Measurements from ENCODE around the gene MLC1.

The MLC1 gene

DNA sequence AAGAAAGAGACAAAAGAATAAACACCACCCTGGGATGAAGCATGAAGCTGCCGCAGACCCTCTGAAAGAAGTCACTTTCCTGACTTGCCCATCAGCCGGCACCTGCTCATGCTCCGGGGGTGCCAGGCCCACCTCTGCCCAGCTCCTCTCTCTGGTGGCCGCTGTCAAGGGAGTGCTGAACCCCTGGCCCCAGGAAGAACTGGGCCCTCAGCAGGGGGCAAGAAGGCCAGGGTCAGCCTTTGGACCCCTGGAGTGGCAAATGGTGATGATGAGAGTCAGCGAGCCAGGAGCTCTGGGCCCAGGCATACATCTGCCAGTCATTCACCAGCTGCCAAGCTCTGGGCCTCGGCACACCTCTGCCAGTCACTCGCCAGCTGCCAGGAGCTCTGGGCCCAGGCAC is 44.5 kb downstream of the MLC1 start:
- in situ Hi-C loops (cut with HindIII; ENCODE audit: low sequenced_read_pairs), result no loop called here
- H3K4me3 ChIP-seq (ENCODE audit: low read depth, low read length), result no peak overlapping the region
- TF ChIP-seq, protein P1, sequence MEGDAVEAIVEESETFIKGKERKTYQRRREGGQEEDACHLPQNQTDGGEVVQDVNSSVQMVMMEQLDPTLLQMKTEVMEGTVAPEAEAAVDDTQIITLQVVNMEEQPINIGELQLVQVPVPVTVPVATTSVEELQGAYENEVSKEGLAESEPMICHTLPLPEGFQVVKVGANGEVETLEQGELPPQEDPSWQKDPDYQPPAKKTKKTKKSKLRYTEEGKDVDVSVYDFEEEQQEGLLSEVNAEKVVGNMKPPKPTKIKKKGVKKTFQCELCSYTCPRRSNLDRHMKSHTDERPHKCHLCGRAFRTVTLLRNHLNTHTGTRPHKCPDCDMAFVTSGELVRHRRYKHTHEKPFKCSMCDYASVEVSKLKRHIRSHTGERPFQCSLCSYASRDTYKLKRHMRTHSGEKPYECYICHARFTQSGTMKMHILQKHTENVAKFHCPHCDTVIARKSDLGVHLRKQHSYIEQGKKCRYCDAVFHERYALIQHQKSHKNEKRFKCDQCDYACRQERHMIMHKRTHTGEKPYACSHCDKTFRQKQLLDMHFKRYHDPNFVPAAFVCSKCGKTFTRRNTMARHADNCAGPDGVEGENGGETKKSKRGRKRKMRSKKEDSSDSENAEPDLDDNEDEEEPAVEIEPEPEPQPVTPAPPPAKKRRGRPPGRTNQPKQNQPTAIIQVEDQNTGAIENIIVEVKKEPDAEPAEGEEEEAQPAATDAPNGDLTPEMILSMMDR (IDR thresholded peaks at IDR 0.05; ENCODE audit: low read depth, low read length), result no peak
- DNase-seq (ENCODE audit: low read depth, low spot score), result no peak

DNA sequence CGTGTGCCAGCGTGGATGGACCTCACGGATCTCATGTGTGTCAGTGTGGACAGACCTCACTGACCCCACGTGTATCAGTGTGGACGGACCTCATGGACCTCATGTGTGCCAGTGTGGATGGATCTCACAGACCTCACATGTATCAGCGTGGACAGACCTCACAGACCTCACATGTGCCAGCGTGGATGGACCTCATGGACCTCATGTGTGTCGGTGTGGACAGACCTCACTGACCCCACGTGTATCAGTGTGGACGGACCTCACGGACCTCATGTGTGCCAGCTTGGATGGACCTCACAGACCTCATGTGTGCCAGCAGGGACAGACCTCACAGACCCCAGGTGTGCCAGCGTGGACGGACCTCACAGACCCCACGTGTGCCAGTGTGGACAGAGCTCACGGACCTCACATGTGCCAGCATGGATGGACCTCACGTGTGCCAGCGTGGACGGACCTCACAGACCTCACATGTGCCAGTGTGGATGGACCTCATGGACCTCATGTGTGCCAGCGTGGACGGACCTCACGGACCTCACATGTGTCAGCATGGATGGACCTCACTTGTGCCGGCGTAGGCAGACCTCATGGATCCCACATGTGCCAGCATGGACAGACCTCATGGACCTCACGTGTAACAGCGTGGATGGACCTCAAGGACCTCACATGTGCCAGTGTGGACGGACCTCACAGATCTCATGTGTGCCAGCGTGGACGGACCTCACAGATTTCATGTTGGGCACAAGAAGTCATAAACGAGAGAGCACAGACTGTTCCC is 45.4 kb downstream of the MLC1 start:
- no peak for DNase-seq (ENCODE audit: low read depth, low spot score)
- in situ Hi-C loops (cut with HindIII; ENCODE audit: low sequenced_read_pairs), result no loop called here
- TF ChIP-seq, protein P1 (IDR thresholded peaks at IDR 0.05; ENCODE audit: low read depth, low read length), result no peak
- no peak overlapping the region for H3K4me3 ChIP-seq (ENCODE audit: low read depth, low read length)

DNA sequence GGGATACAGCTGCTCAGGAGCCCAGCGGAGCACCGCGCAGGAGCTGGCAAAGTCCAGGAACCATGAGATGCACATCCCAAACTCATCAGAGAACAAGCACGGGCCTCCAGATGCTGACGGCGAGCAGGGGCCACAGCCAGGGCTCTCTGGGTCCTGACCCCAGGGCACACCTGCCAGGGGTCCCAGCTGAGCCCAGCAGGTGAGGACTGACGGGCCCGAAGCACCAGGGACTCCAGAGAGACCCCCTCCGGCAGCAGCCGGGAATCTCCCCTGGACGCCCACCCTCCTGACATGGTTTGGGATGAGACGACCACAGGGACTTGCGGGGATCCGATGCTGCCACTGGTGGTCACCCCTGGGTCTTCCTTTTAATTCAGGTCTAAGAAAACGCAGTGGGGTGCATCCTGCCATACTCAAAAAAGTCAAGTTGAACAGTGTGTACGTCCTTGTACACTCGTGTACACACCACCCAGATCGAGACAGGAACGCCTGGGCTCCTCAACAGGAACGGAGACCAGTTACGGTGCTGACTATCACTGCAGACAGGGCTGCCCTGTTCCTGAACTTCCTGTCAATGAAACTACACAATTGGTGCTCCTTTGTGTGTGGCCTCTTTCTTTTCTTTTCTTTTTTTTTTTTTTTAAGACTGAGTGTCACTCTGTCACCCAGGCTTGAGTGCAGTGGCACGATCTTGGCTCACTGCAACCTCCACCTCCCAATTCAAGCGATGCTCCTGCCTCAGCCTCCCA is 49.1 kb downstream of the MLC1 start:
- in situ Hi-C loops (cut with HindIII; ENCODE audit: low sequenced_read_pairs), result no loop called here
- H3K4me3 ChIP-seq (ENCODE audit: low read depth, low read length), result no peak overlapping the region
- TF ChIP-seq, protein P1 (IDR thresholded peaks at IDR 0.05; ENCODE audit: low read depth, low read length), result no peak
- no peak for DNase-seq (ENCODE audit: low read depth, low spot score)

DNA sequence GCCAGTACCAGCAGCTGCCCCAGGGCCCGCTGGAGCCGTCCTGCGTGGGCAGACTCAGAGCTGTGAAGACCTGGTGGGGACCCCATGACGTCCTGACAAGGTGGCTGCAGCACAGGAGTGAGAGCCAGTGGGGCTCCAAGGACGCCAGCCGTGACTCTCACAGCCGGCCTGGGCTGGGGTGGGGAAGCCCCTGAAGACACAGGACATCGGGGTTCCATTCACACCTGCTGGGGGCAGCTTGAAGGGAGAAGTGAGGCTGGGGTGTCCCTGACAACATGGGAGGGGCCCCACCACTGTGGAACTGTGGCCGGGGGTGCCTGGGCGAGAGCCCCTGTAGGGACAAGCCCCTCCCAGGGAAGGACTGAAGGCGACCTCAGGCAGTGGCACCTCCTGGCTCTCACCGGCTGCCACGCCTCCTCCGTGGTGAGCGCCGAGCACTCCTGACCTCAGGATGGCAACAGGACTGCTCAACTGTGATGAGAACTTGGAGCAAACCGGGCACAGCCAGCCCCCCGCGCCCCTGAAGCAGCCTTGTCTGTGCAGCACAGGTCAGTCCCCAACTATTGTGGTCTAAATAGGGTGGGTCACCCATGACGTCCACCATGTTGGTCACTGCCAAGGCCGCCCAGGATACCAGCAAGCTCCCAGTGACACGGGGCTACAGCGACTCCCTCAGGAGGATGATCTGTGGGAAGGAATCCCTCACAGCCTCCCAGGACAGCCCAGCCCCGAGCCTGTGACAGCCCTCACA is 49.9 kb downstream of the MLC1 start:
- no peak for DNase-seq (ENCODE audit: low read depth, low spot score)
- TF ChIP-seq, protein P1 (IDR thresholded peaks at IDR 0.05; ENCODE audit: low read depth, low read length), result no peak
- in situ Hi-C loops (cut with HindIII; ENCODE audit: low sequenced_read_pairs), result no loop called here
- H3K4me3 ChIP-seq (ENCODE audit: low read depth, low read length), result no peak overlapping the region

DNA sequence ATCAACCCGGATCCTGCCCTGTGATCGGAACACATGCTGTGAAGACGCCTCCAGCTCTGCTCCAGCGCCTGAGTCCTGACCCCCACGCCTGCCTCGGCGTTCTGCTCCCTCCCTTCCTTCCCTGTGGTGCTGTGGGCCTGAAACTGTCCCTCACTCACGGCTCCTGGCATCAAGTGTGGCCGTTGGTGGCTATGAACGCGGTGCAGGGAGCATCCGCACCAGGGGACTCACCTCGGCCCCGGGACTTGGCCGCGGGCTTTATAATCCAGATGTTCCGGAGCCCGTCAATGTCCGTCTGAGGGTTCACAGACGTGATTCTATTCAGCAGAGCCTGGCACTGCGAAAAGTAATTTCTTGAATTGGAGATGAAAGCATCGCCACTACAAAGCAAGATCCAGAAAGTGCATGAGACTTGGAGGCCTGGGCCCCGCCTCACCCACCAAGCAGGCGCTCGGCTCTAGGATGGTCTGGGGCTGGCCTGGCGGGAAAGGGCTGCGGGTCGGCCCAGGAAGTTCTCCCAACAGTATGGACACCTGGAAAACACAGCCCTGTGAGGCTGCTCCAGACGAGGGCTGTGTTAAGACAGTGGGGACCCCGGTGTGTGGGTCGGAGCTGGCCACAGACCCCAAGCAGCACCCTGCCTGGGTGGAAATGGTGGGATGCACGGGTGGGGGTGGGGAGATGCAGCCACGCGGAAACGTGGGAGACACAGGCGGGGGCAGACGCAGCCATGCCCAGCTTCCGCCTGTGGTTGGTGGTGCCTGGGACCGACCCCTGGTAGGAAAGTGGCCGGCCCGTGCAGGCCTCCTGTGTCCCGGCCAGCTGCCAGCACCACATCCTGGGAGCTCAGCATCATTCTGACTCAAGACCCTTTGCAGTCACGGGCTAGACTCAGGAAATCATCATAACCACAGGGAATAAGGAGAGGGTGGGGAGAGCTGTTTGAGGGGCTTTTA is 50.8 kb downstream of the MLC1 start:
- TF ChIP-seq, protein P1 (IDR thresholded peaks at IDR 0.05; ENCODE audit: low read depth, low read length), result no peak
- DNase-seq (ENCODE audit: low read depth, low spot score), result no peak
- H3K4me3 ChIP-seq (ENCODE audit: low read depth, low read length), result no peak overlapping the region
- in situ Hi-C loops (cut with HindIII; ENCODE audit: low sequenced_read_pairs), result no loop called here
